K562 (cell line): ENCODE measurements around the gene VWA3B. TPM values are rescaled to one million over a fixed set of nuclear protein-coding genes. Genes with fewer than 3 reads are reported as not detected.

ENCODE experiments used
- CTCF ChIP-seq, 3 experiments: IDR thresholded peaks in 2 of 3; conservative IDR thresholded peaks in 1 of 3; 2 replicates each; pipeline ENCODE4 v1.5.1; 2011 to 2012; ENCODE audit warnings: low read length in 3 of 3, mild to moderate bottlenecking in 3 of 3, control low read depth in 2 of 3, improper control_type of control experiment in 1 of 3, inconsistent platforms in 1 of 3, low read depth in 1 of 3, mixed read lengths in 1 of 3, moderate library complexity in 1 of 3; ENCODE audit not compliant: insufficient read depth in 2 of 3
- HOXB6 ChIP-seq: fragments of 250-450 bp; sonication (Bioruptor Pico); IDR thresholded peaks from 2 replicates; pipeline ENCODE4 v1.5.1; 2022; ENCODE audit warnings: mild to moderate bottlenecking, borderline replicate concordance
- IFI16 ChIP-seq: fragments of 250-450 bp; sonication (Bioruptor Pico); IDR thresholded peaks from 2 replicates; pipeline ENCODE4 v2.1.2; 2022; ENCODE audit warnings: mild to moderate bottlenecking, inconsistent platforms
- IRF9 ChIP-seq: fragments of 450-650 bp; IDR thresholded peaks from 2 replicates; pipeline ENCODE4 v1.6.1; 2016; ENCODE audit warnings: missing biosample characterization, missing genetic modification characterization
- MCM5 ChIP-seq: fragments of 450-650 bp; IDR thresholded peaks from 2 replicates; pipeline ENCODE4 v1.6.1; 2016; ENCODE audit warnings: low read depth
- RAD21 ChIP-seq, 2 experiments: fragments of 250-450 bp in 1 of 2; fragments of 450-650 bp in 1 of 2; sonication (Bioruptor Pico) in 1 of 2; formaldehyde crosslinking in 1 of 2; IDR thresholded peaks in 1 of 2; conservative IDR thresholded peaks in 1 of 2; 2 replicates each; pipeline versions ENCODE4 v1.4.0 to v1.8.0; 2020 to 2022; ENCODE audit warnings: mild to moderate bottlenecking in 2 of 2, moderate library complexity in 1 of 2
- REST ChIP-seq, 2 experiments: fragments of 450-650 bp; formaldehyde crosslinking in 1 of 2; IDR thresholded peaks; 2 replicates each; pipeline versions ENCODE4 v1.4.0 to v1.6.1; 2014 to 2020; ENCODE audit warnings: mild to moderate bottlenecking in 2 of 2, borderline replicate concordance in 1 of 2, low read depth in 1 of 2
- TSC22D4 ChIP-seq: fragments of 450-650 bp; IDR thresholded peaks from 2 replicates; pipeline ENCODE4 v1.6.1; 2016; ENCODE audit warnings: missing genetic modification characterization, missing biosample characterization, control low read depth
- polyA plus RNA-seq, 8 experiments: library from polyadenylated mRNA; depleted of rRNA in 4 of 8; stranded (reverse) in 5 of 8; unstranded in 3 of 8; fragments of >200 nt; fragmentation: Nextera tagmentation in 2 of 8; fragmentation: Illumina TruSeq in 1 of 8; extraction: Ambion mirVana in 2 of 8; extraction: Trizol in 1 of 8; gene quantifications; 2 replicates each; pipeline versions ENCODE4 v1.2.1 to v1.2.3, GENCODE V29; 2011 to 2014; ENCODE audit warnings: inconsistent platforms in 1 of 8, missing spikeins in 1 of 8
- total RNA-seq, 7 experiments: library from RNA; depleted of rRNA in 6 of 7; stranded (reverse); fragments of >200 nt in 6 of 7; fragmentation: Illumina TruSeq in 2 of 7; extraction: Trizol in 2 of 7; gene quantifications; 2 replicates each; pipeline versions ENCODE4 v1.2.1 to v1.2.3, GENCODE V29; 2011 to 2021; ENCODE audit warnings: low replicate concordance in 1 of 7

Gene VWA3B
- total and polyA plus RNA-seq, 9 of the 15 experiments (the other 6 are each of a cell fraction or from before 2014, with no cell fraction given): not detected

- TF ChIP-seq REST (IDR thresholded peaks at IDR 0.05; ENCODE audit: borderline replicate concordance) (peak; percentile 49; the same call in 1 of the 2 replicates), REST (CRISPR knock-in tag; IDR thresholded peaks at IDR 0.05; ENCODE audit: low read depth) (no peak), IFI16 (CRISPR knock-in tag) (no peak), IRF9 (tag) (no peak), RAD21 (CRISPR knock-in tag; conservative IDR thresholded peaks at IDR 0.05 in 1 of 2, IDR thresholded peaks at IDR 0.05 in 1 of 2) (peak; percentile 41 to 66), TSC22D4 (tag) (no peak), HOXB6 (CRISPR knock-in tag) (no peak), MCM5 (no peak), CTCF (IDR thresholded peaks at IDR 0.05 in 2 of 3, conservative IDR thresholded peaks at IDR 0.05 in 1 of 3; ENCODE audit: insufficient read depth in 2 of 3, low read depth in 1 of 3, low read length in 3 of 3) (peak; percentile 44 to 53 (median 51))
These were observed 70.6 kb downstream of the VWA3B start (continued) for GRCh38 chr2:98157557-98157956.
